NCI-H82 (cell line): ENCODE results near the gene CHODL.

Experiments used
- DNase-seq: peaks from one replicate; lab custom pipeline; 2025; lab: John Stamatoyannopoulos, UW

Gene CHODL

GRCh38 chr21:18244671-18245463 is at the start of gene CHODL:
CHODL (plus strand) TSS chr21:18244833; CDS start chr21:18245224, 391 bp downstream.
- DNase-seq = peak; percentile 58

GRCh38 chr21:18204931-18205330 is 39.7 kb upstream of the CHODL start:
- peak; percentile 55 for DNase-seq

- no peak for DNase-seq
Observed at GRCh38 chr21:18218331-18218730, 26.3 kb upstream of the CHODL start.

- no peak for DNase-seq
Observed at GRCh38 chr21:18220498-18220897, 24.1 kb upstream of the CHODL start.

- no peak for DNase-seq
Observed at GRCh38 chr21:18222346-18222745, 22.3 kb upstream of the CHODL start.

GRCh38 chr21:18228060-18228739 is 16.4 kb upstream of the CHODL start:
- peak; percentile 37 for DNase-seq

GRCh38 chr21:18235545-18235944 is 9.1 kb upstream of the CHODL start:
- no peak for DNase-seq

GRCh38 chr21:18245464-18245967 is 883 bp downstream of the CHODL start:
- peak; percentile 53 for DNase-seq

GRCh38 chr21:18248171-18248570 is 3.5 kb downstream of the CHODL start:
- peak; percentile 25 for DNase-seq

GRCh38 chr21:18249672-18250071 is 5.0 kb downstream of the CHODL start:
- DNase-seq = peak; percentile 33

GRCh38 chr21:18251065-18251464 is 6.4 kb downstream of the CHODL start:
- no peak for DNase-seq

GRCh38 chr21:18252256-18252655 is 7.6 kb downstream of the CHODL start:
- DNase-seq = no peak

- peak; percentile 10 for DNase-seq
Observed at GRCh38 chr21:18252680-18253079, 8.0 kb downstream of the CHODL start.

GRCh38 chr21:18253221-18253620 is 8.6 kb downstream of the CHODL start:
- DNase-seq = no peak

GRCh38 chr21:18253799-18254198 is 9.2 kb downstream of the CHODL start:
- DNase-seq = no peak

GRCh38 chr21:18265944-18266343 is 21.3 kb downstream of the CHODL start:
- DNase-seq = no peak

GRCh38 chr21:18267496-18267895 is 22.9 kb downstream of the CHODL start:
- no peak for DNase-seq

GRCh38 chr21:18268906-18269305 is 24.3 kb downstream of the CHODL start:
- no peak for DNase-seq

- no peak for DNase-seq
Observed at GRCh38 chr21:18269856-18270255, 25.2 kb downstream of the CHODL start.

GRCh38 chr21:18273400-18273799 is 28.8 kb downstream of the CHODL start:
- DNase-seq = no peak

- no peak for DNase-seq
Observed at GRCh38 chr21:18274370-18274769, 29.7 kb downstream of the CHODL start.

GRCh38 chr21:18275781-18276180 is 31.1 kb downstream of the CHODL start:
- DNase-seq = no peak

GRCh38 chr21:18285379-18285778 is 40.7 kb downstream of the CHODL start:
- no peak for DNase-seq
